Memory B cell (primary cell): ENCODE results near the gene LGALS8.
A peak's percentile ranks its signal among the peaks of the same experiment; 100 is the strongest.

Source experiments
- ATAC-seq: fragments of 150-1000 bp; cut with Tn5 transposase; 2 replicates; pipeline ENCODE4 v1.10.0; 2021; ENCODE audit warnings: low read depth, mild to moderate bottlenecking, moderate library complexity
- DNase-seq, 2 donors: peaks; one replicate each; pipeline ENCODE4 v3.0.0; 2022; ENCODE audit warnings: low spot score in 2 of 2
- H3K27ac Mint-ChIP-seq: one replicate; pipeline ENCODE4 v1.8.0; 2022; ENCODE audit warnings: mild to moderate bottlenecking, moderate library complexity, mixed read lengths
- H3K27me3 Mint-ChIP-seq: one replicate; pipeline ENCODE4 v1.8.0; 2022; ENCODE audit warnings: mixed read lengths
- H3K36me3 Mint-ChIP-seq: one replicate; pipeline ENCODE4 v1.8.0; 2022; ENCODE audit warnings: mild to moderate bottlenecking, mixed read lengths
- H3K4me1 Mint-ChIP-seq: one replicate; pipeline ENCODE4 v1.8.0; 2022; ENCODE audit warnings: mixed read lengths
- H3K4me3 Mint-ChIP-seq: one replicate; pipeline ENCODE4 v1.8.0; 2022; ENCODE audit warnings: mild to moderate bottlenecking, moderate library complexity, mixed read lengths
- H3K9me3 Mint-ChIP-seq: one replicate; pipeline ENCODE4 v1.8.0; 2022; ENCODE audit warnings: mixed read lengths

The LGALS8 gene

DNA sequence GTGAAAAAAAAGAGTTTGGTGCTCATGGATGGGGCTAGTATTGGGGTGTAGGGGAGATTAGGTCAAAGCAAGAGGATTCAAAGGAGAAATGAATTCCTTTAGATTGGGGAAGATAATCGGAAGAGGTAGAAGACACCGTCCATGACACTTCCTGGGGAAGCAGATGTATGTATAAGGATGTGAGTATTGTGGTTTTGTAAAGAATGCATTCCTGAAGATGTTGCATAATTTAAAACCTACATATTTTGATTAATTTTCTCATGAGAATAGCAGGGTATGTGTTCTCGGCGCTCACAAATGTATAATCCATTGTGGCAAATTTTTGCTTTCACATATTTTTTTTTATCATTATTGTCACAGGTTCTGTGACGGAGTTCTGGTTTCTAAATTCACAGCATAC lies 5.5 kb upstream of the LGALS8 start:
- ATAC-seq (no peak), DNase-seq (no peak)
- Mint-ChIP-seq H3K27me3 (peaks cover 2% of the 10 kb centered on the region), H3K27ac (no peak overlapping the region), H3K36me3 (no peaks in the 10 kb centered on the region), H3K9me3 (no peaks in the 10 kb centered on the region), H3K4me1 (no peaks in the 10 kb centered on the region), H3K4me3 (no peak overlapping the region)

DNA sequence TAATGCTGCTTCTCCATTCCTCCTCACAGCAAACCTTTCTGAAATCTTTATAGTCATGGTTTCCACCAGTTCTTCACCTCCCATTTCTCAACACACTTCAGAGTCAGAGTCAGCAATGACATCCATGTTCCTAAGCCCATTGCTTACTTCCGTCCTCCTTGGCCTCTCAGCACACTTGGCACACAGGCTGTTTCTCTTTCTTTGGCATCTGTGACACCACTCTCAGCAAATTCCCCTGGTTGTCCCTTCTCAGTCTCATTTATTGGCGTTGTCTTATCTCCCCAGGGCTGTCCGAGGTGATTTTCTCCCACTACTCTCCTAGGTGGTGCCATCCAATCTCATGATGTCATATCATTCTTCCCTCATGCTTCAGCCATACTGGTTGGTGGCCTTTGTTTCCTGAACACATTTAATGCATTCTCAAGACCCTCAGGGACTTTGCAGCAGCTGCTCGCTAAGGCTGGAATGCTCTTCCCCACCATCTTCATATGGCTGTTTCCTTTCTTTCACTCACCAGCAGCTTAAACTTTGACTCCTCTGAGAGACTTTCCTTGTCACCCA lies 3.3 kb upstream of the LGALS8 start:
- H3K27ac Mint-ChIP-seq, result no peak overlapping the region
- peaks cover 2% of the 10 kb centered on the region for H3K4me1 Mint-ChIP-seq
- DNase-seq, result no peak
- H3K36me3 Mint-ChIP-seq, result no peaks in the 10 kb centered on the region
- H3K27me3 Mint-ChIP-seq, result peaks cover 2% of the 10 kb centered on the region
- no peaks in the 10 kb centered on the region for H3K9me3 Mint-ChIP-seq
- H3K4me3 Mint-ChIP-seq, result no peak overlapping the region
- ATAC-seq, result no peak

DNA sequence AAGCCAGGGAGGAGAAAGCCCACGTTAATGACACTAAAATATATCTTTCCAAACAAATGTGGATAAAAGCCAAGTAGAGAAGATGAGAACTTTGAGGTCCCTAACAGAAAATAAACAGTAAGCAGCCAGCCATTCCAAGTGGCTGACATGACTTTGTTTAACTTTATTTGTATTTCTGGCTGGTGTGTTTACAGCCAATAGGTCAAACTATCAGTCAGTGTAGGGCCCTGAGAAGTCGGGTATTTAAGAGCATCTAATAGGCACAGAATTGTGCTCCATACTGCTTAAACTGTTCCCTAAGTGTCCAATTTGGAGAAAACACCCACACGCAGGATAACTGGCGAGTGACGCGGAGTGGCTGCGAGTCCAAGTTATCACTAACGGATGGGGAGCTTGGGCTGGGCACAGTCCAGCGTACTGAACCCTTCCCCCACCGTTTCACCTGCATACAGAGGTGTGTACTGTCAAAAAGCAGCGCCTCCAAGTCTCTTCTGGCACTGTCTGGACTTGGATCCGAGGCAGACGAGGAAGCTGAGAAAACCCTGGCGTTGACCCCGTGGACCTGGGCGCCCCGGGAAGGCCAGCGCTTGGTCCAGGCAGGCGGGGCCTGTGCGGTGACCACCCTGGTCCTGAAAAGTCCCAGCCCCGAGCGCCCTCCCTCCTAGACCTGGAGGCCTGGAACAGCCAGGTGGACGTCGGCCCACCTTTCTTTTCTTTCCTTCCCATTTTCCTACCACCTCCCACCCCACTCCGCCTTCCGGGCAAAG lies 662 bp upstream of the LGALS8 start:
- Mint-ChIP-seq H3K27me3 (peaks cover 2% of the 10 kb centered on the region), H3K36me3 (peaks cover 9% of the 10 kb centered on the region), H3K4me3 (peak overlapping the region; percentile 99), H3K27ac (peak overlapping the region; percentile 96), H3K9me3 (no peaks in the 10 kb centered on the region), H3K4me1 (peaks cover 2% of the 10 kb centered on the region)
- no peak for ATAC-seq
- DNase-seq, result peak in 1 of 2 donors; percentile 12

DNA sequence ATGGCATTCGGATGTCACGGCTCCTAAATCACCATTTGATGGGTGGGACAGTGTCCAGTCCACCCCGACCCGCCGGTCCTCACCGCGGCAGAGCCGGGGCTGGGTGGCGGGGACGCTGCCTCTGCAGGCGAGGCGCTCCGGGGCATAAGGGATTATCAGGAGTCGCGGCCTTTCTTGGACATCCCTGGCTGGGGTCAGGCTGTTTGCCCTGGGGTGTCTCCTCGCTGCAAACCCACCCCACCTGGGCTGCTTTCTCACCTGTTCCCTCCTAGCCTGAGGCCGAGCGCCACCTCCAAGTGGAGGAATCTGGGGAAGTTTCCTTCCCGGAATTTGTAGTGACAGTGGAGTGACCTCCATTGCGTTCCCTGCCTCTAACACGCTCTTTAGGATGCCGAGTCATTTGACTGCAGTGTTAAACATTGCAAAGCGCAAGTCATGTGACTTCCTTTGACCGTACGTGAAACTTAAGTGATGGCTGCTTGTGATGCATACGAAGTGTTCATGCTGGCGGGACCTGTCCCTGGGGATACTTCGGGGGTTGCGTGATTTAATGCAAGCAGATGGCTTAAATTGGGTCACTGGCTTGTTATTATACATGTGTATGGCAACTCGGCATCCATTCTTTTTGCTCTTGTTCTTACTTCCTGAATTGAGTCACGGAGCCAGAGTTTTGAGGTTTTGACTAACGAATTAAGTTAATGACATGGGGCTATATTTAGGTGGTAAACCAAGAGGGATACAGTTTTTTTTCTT lies 536 bp downstream of the LGALS8 start:
- DNase-seq (peak; percentile 55 to 67), ATAC-seq (peak; percentile 80)
- peaks cover 2% of the 10 kb centered on the region for H3K27me3 Mint-ChIP-seq
- peak overlapping the region; percentile 99 for H3K4me3 Mint-ChIP-seq
- H3K36me3 Mint-ChIP-seq, result peaks cover 9% of the 10 kb centered on the region
- peaks cover 2% of the 10 kb centered on the region for H3K4me1 Mint-ChIP-seq
- peak overlapping the region; percentile 96 for H3K27ac Mint-ChIP-seq
- no peaks in the 10 kb centered on the region for H3K9me3 Mint-ChIP-seq

DNA sequence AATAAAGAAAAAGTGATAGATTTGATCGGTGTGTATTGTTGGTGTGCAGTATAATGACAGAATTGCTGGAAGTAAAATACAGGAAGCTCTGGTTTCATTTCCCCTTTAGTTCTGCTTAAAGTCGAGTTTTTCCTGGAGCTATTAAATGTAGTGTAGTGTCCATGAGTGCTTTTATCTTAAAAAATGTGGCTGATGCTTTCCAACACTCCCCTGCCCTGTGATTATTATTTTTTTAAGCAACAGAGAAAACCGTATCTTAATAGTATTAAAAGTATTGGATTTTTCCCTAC lies 1.1 kb downstream of the LGALS8 start:
- peaks cover 9% of the 10 kb centered on the region for H3K36me3 Mint-ChIP-seq
- no peak for DNase-seq
- peaks cover 2% of the 10 kb centered on the region for H3K4me1 Mint-ChIP-seq
- peaks cover 2% of the 10 kb centered on the region for H3K27me3 Mint-ChIP-seq
- no peaks in the 10 kb centered on the region for H3K9me3 Mint-ChIP-seq
- peak; percentile 57 for ATAC-seq
- H3K27ac Mint-ChIP-seq, result peak overlapping the region; percentile 96
- H3K4me3 Mint-ChIP-seq, result peak overlapping the region; percentile 99

DNA sequence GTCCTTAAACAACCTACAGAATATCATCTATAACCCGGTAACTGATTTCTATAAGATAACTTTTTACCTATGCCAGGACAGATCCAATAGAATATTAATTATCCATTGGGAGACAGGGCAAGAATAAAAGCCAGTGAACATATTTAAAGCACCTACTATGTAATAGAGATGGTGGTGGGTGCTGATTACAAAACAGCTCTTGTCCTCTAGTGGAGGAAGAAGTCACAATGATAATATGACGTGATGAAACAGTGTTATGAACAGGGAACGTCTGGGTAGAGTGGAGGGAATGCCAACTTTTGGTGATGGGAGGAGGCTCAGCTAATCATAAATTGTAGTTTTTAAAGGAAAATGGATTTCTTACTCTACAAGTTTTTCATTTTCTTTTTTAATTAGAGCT lies 2.3 kb downstream of the LGALS8 start:
- H3K4me1 Mint-ChIP-seq, result peaks cover 11% of the 10 kb centered on the region
- ATAC-seq, result no peak
- H3K27me3 Mint-ChIP-seq, result no peaks in the 10 kb centered on the region
- H3K27ac Mint-ChIP-seq, result peak overlapping the region; percentile 29
- peaks cover 17% of the 10 kb centered on the region for H3K36me3 Mint-ChIP-seq
- H3K4me3 Mint-ChIP-seq, result no peak overlapping the region
- no peaks in the 10 kb centered on the region for H3K9me3 Mint-ChIP-seq
- no peak for DNase-seq

DNA sequence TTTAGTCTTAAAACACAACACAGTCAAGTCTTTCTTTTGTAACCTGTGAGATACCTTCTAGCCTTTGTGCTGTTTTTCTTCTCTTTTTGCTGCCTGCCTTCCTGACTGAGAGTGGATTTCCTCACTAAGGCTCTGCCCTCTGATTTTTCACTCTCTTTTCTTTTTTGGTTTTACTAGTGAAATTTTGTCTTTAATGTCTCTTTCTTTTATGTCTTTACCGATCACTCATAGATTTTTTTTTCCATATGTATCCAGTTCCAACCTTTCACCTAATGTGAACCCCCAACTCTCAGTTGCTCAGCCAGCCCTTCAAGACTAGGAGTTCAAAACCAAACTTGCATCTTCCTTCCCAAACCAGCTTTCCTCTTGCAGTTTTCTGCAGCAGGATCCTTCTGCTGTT lies 6.5 kb downstream of the LGALS8 start:
- Mint-ChIP-seq H3K36me3 (peaks cover 26% of the 10 kb centered on the region), H3K4me3 (no peak overlapping the region), H3K27ac (no peak overlapping the region), H3K4me1 (peaks cover 19% of the 10 kb centered on the region), H3K9me3 (no peaks in the 10 kb centered on the region), H3K27me3 (no peaks in the 10 kb centered on the region)
- ATAC-seq (no peak), DNase-seq (no peak)

DNA sequence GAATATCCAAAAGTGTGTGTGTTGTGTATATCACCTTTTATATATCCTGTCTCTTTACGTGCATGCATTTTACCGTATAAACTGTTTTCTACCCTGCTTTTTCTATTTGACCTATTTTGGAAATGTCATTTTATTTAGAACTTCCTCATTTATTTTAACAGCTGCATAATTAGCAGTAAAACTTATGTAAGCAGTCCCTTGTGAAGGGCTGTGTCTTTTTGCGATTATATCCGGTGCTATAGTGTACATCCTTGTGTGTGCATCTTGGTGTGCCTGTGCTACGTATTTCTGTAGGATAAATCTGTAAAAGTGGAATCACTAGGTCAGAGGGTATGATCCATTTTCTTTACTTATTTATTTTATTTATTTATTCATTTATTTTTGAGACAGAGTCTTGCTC lies 7.2 kb downstream of the LGALS8 start:
- H3K27ac Mint-ChIP-seq, result no peak overlapping the region
- H3K27me3 Mint-ChIP-seq, result no peaks in the 10 kb centered on the region
- H3K36me3 Mint-ChIP-seq, result peaks cover 27% of the 10 kb centered on the region
- no peak overlapping the region for H3K4me3 Mint-ChIP-seq
- peaks cover 19% of the 10 kb centered on the region for H3K4me1 Mint-ChIP-seq
- no peaks in the 10 kb centered on the region for H3K9me3 Mint-ChIP-seq
- no peak for DNase-seq
- peak; percentile 82 for ATAC-seq

DNA sequence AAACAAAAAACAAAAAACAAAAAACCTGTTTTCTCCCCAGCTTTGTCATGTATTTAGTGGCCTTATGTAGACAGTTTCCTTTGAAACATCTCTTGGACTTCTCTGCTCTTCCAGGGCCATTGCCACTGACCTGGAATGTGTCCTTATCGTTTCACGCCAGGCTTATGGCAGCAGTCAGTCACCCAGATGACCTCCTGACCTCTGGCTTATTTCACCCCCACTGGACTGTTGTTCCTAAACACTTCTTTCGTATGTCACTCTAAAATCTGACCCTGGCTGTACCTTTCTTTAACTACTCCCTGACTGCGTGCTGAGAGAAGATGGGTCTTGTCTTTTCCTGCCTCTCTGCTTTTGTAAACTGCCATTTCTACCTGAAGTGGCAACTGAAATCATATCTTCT lies 9.1 kb downstream of the LGALS8 start:
- Mint-ChIP-seq H3K9me3 (no peaks in the 10 kb centered on the region), H3K36me3 (peaks cover 22% of the 10 kb centered on the region), H3K4me1 (peaks cover 21% of the 10 kb centered on the region), H3K27me3 (no peaks in the 10 kb centered on the region), H3K27ac (peak overlapping the region; percentile 45), H3K4me3 (no peak overlapping the region)
- DNase-seq (no peak), ATAC-seq (no peak)

DNA sequence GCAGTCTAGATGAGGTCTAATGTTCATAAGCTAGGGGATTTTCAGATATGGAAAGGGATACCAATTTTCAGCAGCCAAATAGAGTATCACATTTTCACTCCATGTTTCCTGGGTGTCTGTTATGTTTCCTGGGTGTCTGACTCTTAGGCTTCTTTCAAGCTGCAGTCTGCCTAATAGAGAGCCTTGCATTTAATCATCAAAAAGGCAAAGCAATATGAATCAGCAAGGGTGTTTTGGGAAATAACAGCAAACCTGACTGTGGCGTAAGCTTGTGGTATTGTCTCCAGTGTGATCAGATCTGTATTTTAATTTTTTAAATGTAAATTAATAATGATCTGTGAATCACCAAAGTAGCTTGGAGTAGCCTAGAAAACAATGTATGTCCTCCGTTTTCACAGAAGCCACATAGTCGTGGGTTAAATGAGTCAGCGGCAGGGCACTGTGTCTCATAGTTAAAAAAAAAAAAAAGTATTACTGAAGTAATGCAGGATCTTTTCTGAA lies 10.4 kb downstream of the LGALS8 start:
- peak overlapping the region; percentile 75 for H3K27ac Mint-ChIP-seq

DNA sequence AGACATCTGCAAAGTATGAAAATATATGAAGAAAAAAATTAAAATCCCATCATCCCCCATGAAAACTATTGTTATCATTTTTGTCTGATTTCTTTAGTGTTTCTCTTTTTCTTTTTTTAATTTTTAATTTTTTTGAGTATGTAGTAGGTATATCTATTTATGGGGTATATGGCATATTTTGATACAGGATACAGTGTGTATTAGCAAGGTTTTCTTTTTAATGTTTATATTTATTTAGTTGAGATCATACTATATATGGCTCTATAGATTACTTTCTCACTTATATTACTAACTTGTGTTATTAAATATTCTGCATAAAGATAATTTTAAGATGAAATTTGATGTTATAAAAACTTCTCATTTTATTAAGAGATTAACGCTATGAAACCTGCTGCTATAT lies 11.4 kb downstream of the LGALS8 start:
- no peaks in the 10 kb centered on the region for H3K27me3 Mint-ChIP-seq
- H3K4me3 Mint-ChIP-seq, result no peak overlapping the region
- H3K27ac Mint-ChIP-seq, result no peak overlapping the region
- H3K4me1 Mint-ChIP-seq, result peaks cover 20% of the 10 kb centered on the region
- ATAC-seq, result no peak
- DNase-seq, result no peak
- H3K36me3 Mint-ChIP-seq, result peaks cover 30% of the 10 kb centered on the region
- H3K9me3 Mint-ChIP-seq, result no peaks in the 10 kb centered on the region

More for the DNA sequence above, 10.4 kb downstream of the LGALS8 start:
- Mint-ChIP-seq H3K4me3 (no peak overlapping the region), H3K36me3 (peaks cover 27% of the 10 kb centered on the region), H3K9me3 (no peaks in the 10 kb centered on the region), H3K4me1 (peaks cover 21% of the 10 kb centered on the region), H3K27me3 (no peaks in the 10 kb centered on the region)
- ATAC-seq, result no peak
- DNase-seq, result no peak

DNA sequence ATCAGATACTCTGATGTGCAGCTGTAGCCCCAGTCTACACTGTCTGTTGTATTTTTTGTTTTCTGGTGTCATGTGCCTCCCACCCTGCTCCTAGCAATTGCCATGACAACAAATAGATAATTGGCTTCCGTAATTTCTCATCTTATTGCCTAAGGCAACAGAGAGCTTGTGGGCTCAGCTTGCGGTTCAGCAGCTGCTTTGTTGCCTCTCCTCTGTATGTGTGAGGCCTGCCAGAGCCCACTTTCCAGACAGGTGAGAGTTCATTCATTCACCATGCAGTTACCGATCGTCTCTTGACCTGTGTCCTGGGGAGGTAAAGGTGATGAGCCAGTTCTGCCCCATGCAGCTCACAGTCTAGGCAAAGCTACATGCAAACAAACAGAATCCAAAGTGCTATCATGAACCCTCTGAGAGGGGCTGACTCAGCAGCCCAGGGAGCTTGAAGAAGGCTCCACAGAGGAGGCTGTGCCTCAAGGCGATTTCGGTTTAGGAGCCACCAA lies 11.9 kb downstream of the LGALS8 start:
- ATAC-seq (no peak), DNase-seq (no peak)
- no peaks in the 10 kb centered on the region for H3K9me3 Mint-ChIP-seq
- peaks cover 16% of the 10 kb centered on the region for H3K4me1 Mint-ChIP-seq
- no peak overlapping the region for H3K4me3 Mint-ChIP-seq
- H3K27ac Mint-ChIP-seq, result no peak overlapping the region
- H3K27me3 Mint-ChIP-seq, result no peaks in the 10 kb centered on the region
- H3K36me3 Mint-ChIP-seq, result peaks cover 29% of the 10 kb centered on the region

DNA sequence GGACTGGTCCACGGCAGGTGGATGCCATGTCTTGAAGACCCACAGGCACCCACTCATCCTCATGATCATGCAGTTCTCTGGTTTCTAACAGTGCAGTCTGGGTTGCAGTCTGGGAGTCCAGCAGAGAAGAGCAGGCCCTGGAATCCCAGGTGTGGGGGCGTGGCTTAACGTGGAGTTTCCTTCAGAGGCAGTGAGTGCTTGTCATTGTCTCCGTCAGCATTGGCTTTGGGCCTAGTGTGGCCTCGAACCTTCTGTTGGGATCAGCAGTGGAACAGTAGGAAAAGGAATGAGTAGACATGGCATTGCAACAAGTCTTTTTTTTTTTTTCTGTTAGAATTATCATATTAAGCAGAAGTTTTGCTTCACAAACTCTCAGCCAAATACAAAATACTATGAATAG lies 12.8 kb downstream of the LGALS8 start:
- ATAC-seq, result no peak
- no peaks in the 10 kb centered on the region for H3K27me3 Mint-ChIP-seq
- H3K4me3 Mint-ChIP-seq, result no peak overlapping the region
- H3K27ac Mint-ChIP-seq, result no peak overlapping the region
- no peak for DNase-seq
- H3K36me3 Mint-ChIP-seq, result peaks cover 28% of the 10 kb centered on the region
- H3K4me1 Mint-ChIP-seq, result peaks cover 11% of the 10 kb centered on the region
- no peaks in the 10 kb centered on the region for H3K9me3 Mint-ChIP-seq

DNA sequence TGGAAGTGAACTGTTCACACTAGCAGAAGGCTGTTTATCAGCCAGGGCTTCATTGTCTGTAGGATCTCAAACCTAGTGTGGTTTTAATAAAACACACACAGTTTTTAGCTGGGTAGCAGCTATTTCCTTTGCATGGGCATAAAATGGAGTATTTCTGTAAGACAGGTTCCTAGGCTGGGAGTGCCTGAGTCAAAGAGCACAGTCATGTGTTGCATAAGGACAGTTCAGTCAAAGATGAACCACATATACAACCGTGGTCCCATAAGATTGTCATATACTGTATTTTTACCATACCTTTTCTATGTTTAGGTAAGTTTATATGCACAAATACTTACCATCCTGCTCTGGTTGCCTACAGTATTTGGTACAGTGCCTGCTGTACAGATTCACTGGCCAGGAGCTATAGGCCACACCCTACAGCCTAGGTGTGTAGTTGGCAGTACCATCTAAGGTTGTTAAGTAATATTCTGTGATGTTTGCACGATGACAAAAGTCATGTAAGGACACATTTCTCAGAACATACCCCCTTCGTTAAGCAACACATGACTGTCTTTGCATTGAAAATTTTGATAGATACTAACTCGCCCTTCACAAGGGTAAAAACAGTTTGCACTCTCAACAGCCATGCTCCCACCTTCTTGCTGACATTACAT lies 17.2 kb downstream of the LGALS8 start:
- DNase-seq, result no peak
- H3K36me3 Mint-ChIP-seq, result peaks cover 48% of the 10 kb centered on the region
- peak overlapping the region; percentile 73 for H3K27ac Mint-ChIP-seq
- no peaks in the 10 kb centered on the region for H3K27me3 Mint-ChIP-seq
- no peak overlapping the region for H3K4me3 Mint-ChIP-seq
- peaks cover 8% of the 10 kb centered on the region for H3K4me1 Mint-ChIP-seq
- no peaks in the 10 kb centered on the region for H3K9me3 Mint-ChIP-seq
- no peak for ATAC-seq
